ENCODE measurements around the gene CACNG3.

The CACNG3 gene

GRCh38 chr16:24349320-24349719 lies 93.2 kb downstream of the CACNG3 start:
- TF ChIP-seq CTCF (conservative IDR thresholded peaks at IDR 0.05): no peak
- TF ChIP-seq ZFX (IDR thresholded peaks at IDR 0.05): no peak
- no peak overlapping the region for H3K27ac ChIP-seq

- H3K27ac ChIP-seq: no peak overlapping the region
- TF ChIP-seq CTCF (conservative IDR thresholded peaks at IDR 0.05): no peak
- no peak for TF ChIP-seq ZFX (IDR thresholded peaks at IDR 0.05)
Measured at GRCh38 chr16:24352746-24353145, 96.6 kb downstream of the CACNG3 start.

- TF ChIP-seq CTCF (conservative IDR thresholded peaks at IDR 0.05) (no peak), ZFX (IDR thresholded peaks at IDR 0.05) (no peak)
- H3K27ac ChIP-seq: no peak overlapping the region
Measured at GRCh38 chr16:24353622-24354021, 97.5 kb downstream of the CACNG3 start.

GRCh38 chr16:24357511-24357910 lies 101.4 kb downstream of the CACNG3 start:
- H3K27ac ChIP-seq: no peak overlapping the region
- no peak for TF ChIP-seq CTCF (conservative IDR thresholded peaks at IDR 0.05)
- no peak for TF ChIP-seq ZFX (IDR thresholded peaks at IDR 0.05)

GRCh38 chr16:24358117-24358516 lies 102.0 kb downstream of the CACNG3 start:
- H3K27ac ChIP-seq: no peak overlapping the region
- no peak for TF ChIP-seq ZFX (IDR thresholded peaks at IDR 0.05)
- no peak for TF ChIP-seq CTCF (conservative IDR thresholded peaks at IDR 0.05)

GRCh38 chr16:24359490-24359889 lies 103.4 kb downstream of the CACNG3 start:
- H3K27ac ChIP-seq: no peak overlapping the region
- TF ChIP-seq ZFX (IDR thresholded peaks at IDR 0.05): no peak
- no peak for TF ChIP-seq CTCF (conservative IDR thresholded peaks at IDR 0.05)

GRCh38 chr16:24360936-24361335 lies 104.8 kb downstream of the CACNG3 start:
- TF ChIP-seq CTCF (conservative IDR thresholded peaks at IDR 0.05) (no peak), ZFX (IDR thresholded peaks at IDR 0.05) (no peak)
- no peak overlapping the region for H3K27ac ChIP-seq

Data from C4-2B (cell line).